Measurements from ENCODE around the gene ATAD1. TPM values are rescaled to one million over a fixed set of nuclear protein-coding genes. Genes with fewer than 3 reads are reported as not detected.
"Not testable (repeated sequence)": the region's sequence is repeated elsewhere in the genome, so short reads cannot be mapped to it uniquely, and the experiment has no call there.

ATAD1 gene
- polyA plus RNA-seq, 1 donor = 35.9 TPM

DNA sequence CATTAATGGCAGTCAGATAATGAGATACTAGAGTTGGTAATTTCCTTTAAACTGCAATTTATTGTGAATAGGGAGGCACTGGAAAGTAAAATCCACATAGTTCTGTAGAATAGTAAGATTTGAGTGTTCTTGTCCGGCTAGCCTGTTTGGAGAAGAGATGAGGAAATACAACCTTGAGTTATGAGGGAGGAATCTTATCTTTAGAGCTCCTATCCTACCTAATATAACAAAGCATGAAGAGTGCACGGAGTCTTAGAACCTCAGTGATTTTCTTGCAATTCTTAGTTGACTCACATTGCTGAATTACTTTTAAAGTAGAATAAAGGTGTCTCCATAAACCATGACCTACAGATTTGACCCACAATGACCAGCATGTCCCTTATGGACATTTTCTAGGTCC lies 73.4 kb downstream of the ATAD1 start:
- Histone ChIP-seq H3K27ac (ENCODE audit: low read length) (no peak overlapping the region), H3K36me3 (ENCODE audit: control insufficient read depth, insufficient read depth, low read length) (peaks cover 16% of the 10 kb centered on the region), H3K4me3 (ENCODE audit: low read length) (no peak overlapping the region), H3K9me3 (ENCODE audit: control insufficient read depth, low read depth, low read length) (no peaks in the 10 kb centered on the region), H3K4me1 (ENCODE audit: control insufficient read depth, insufficient read depth, low read length) (peaks cover 3% of the 10 kb centered on the region), H3K27me3 (ENCODE audit: control insufficient read depth, insufficient read depth, low read length) (no peaks in the 10 kb centered on the region)
- WGBS (ENCODE audit: insufficient coverage, low lambda C conversion rate) = no CpG with 5 or more reads among the region's 2 CpGs
- DNase-seq = no peak

DNA sequence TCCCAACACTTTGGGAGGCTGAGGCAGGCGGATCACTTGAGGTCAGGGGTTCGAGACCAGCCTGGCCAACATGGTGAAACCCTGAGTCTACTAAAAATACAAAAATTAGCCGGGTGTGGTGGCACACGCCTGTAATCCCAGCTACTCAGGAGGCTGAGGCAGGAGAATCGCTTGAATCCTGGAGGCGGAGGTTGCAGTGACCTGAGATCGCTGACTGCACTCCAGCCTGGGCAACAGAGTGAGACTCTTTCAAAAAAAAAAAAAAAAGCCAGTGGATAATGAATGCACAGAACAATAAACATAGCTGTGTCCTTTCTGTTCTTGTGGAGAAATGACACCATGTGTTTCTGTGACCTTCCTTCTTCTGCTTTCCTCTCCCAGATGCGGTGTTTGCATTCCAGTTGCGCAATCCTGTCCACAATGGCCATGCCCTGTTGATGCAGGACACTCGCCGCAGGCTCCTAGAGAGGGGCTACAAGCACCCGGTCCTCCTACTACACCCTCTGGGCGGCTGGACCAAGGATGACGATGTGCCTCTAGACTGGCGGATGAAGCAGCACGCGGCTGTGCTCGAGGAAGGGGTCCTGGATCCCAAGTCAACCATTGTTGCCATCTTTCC lies 74.9 kb downstream of the ATAD1 start:
- H3K27me3 ChIP-seq (ENCODE audit: control insufficient read depth, insufficient read depth, low read length); H3K4me1 ChIP-seq (ENCODE audit: control insufficient read depth, insufficient read depth, low read length); H3K9me3 ChIP-seq (ENCODE audit: control insufficient read depth, low read depth, low read length); DNase-seq; H3K27ac ChIP-seq (ENCODE audit: low read length); H3K4me3 ChIP-seq (ENCODE audit: low read length): not testable (repeated sequence)
- H3K36me3 ChIP-seq (ENCODE audit: control insufficient read depth, insufficient read depth, low read length) = peaks cover 16% of the 10 kb centered on the region
- WGBS (ENCODE audit: insufficient coverage, low lambda C conversion rate) = no CpG with 5 or more reads among the region's 18 CpGs

DNA sequence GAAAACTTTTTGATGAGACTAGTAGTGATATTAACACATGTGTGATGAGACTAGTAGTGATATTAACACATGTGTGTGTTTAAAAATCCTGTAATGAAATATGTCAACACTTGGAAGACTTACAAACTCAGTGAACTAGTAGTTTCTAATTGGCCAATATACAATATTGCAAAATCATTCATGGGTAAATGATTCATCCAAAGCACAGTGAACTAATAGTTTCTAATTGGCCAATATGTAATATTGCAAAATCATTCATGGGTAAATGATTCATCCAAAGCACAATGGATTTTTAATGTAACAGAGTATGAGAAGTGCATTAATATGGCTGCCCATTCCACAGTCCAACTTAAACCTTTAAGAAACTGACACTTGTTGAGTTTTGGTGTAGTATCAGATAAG lies 77.8 kb downstream of the ATAD1 start:
- H3K4me1 ChIP-seq (ENCODE audit: control insufficient read depth, insufficient read depth, low read length) = no peaks in the 10 kb centered on the region
- H3K4me3 ChIP-seq (ENCODE audit: low read length) = no peak overlapping the region
- no peaks in the 10 kb centered on the region for H3K9me3 ChIP-seq (ENCODE audit: control insufficient read depth, low read depth, low read length)
- peak overlapping the region; percentile 15 for H3K27ac ChIP-seq (ENCODE audit: low read length)
- peak; percentile 24 to 56 for DNase-seq
- H3K27me3 ChIP-seq (ENCODE audit: control insufficient read depth, insufficient read depth, low read length) = no peaks in the 10 kb centered on the region
- peaks cover 14% of the 10 kb centered on the region for H3K36me3 ChIP-seq (ENCODE audit: control insufficient read depth, insufficient read depth, low read length)

DNA sequence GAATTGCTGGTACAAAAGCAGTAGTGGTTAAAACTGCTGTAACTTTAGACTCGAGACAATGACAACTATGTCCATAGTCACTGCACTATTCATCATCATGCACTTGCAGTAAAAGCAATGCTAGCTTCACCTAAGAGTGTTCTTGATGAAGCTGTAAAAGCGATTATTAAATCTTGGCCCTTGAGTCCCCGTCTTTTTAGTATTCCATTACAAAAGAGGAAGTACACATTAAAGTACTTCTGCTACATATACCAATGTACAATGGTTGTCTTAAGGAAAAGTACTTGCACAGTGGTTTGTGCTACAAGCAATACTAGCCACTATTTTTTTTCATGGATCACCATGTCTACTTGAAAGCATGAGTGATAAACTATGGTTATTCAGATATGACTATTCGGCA lies 78.3 kb downstream of the ATAD1 start:
- peaks cover 10% of the 10 kb centered on the region for H3K36me3 ChIP-seq (ENCODE audit: control insufficient read depth, insufficient read depth, low read length)
- peak overlapping the region; percentile 15 for H3K27ac ChIP-seq (ENCODE audit: low read length)
- no peak for DNase-seq
- no peaks in the 10 kb centered on the region for H3K27me3 ChIP-seq (ENCODE audit: control insufficient read depth, insufficient read depth, low read length)
- H3K4me1 ChIP-seq (ENCODE audit: control insufficient read depth, insufficient read depth, low read length) = no peaks in the 10 kb centered on the region
- 100% methylated on average over 1 of the region's 4 CpGs for WGBS (ENCODE audit: insufficient coverage, low lambda C conversion rate)
- no peak overlapping the region for H3K4me3 ChIP-seq (ENCODE audit: low read length)
- no peaks in the 10 kb centered on the region for H3K9me3 ChIP-seq (ENCODE audit: control insufficient read depth, low read depth, low read length)

DNA sequence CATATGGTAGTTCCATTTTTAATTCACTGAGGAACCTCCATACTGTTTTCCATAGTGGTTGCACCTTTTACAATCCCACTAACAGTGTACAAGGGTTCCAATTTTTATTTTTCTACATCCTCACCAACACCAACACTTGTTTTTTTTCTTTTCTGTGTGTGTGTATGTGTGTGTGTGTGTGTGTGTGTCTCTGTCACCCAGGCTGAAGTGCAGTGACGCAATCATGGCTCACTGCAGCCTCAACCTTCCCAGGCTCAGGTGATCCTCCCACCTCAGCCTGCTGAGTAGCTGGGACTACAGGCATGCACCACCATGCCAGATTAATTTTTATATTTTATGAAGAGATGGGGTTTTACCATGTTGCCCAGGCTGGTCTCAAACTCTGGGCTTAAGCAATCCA lies 79.8 kb downstream of the ATAD1 start:
- WGBS (ENCODE audit: insufficient coverage, low lambda C conversion rate) = no CpG with 5 or more reads among the region's 1 CpG

DNA sequence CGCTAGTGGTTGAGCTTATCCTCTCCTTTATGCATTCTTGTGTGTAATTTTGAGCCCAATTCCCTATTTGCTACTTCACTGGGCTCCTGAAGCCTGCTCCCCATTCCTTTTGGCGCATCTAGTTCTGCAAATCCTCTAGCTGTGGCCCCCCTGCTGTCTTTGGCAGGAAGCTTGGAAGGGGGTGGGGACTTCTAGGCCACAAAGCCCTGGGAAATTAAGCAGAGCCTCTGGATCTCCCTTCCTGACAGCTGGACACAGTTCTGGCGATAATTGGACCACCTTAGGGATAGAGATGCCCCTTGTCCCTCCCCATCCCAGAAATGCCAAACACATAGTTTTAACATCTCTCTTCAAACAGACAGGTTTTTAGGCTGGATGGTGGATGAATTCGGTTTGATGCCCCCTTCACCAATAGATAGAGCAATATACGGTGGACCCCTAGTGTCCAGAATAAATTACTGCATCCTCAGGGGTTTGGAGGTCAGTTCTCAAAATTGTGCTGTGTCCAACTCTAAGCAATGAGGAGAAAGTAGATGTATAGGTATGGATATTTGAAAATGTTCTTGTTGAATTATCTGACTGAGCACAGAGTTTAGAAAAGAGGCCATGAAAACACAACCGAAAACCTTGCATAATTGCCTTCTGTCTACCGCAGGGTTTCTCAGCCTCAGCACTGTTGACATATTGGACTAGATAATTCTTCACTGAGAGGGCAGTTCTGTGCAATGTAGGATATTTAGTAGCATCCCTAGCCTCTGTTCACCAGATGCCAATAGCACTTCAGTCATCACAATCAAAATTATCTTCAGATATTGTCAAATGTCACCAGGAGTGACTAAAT lies 82.8 kb downstream of the ATAD1 start:
- Histone ChIP-seq H3K27ac (ENCODE audit: low read length) (no peak overlapping the region), H3K4me3 (ENCODE audit: low read length) (no peak overlapping the region), H3K9me3 (ENCODE audit: control insufficient read depth, low read depth, low read length) (no peaks in the 10 kb centered on the region), H3K4me1 (ENCODE audit: control insufficient read depth, insufficient read depth, low read length) (no peaks in the 10 kb centered on the region), H3K36me3 (ENCODE audit: control insufficient read depth, insufficient read depth, low read length) (peaks cover 3% of the 10 kb centered on the region), H3K27me3 (ENCODE audit: control insufficient read depth, insufficient read depth, low read length) (no peaks in the 10 kb centered on the region)
- DNase-seq = peak in 1 of 2 donors; percentile 39
- 60% methylated on average over 2 of the region's 7 CpGs for WGBS (ENCODE audit: insufficient coverage, low lambda C conversion rate)

More for the DNA sequence above, 79.8 kb downstream of the ATAD1 start:
- not testable (repeated sequence) for H3K9me3 ChIP-seq (ENCODE audit: control insufficient read depth, low read depth, low read length); H3K4me3 ChIP-seq (ENCODE audit: low read length); H3K4me1 ChIP-seq (ENCODE audit: control insufficient read depth, insufficient read depth, low read length); H3K27me3 ChIP-seq (ENCODE audit: control insufficient read depth, insufficient read depth, low read length); H3K36me3 ChIP-seq (ENCODE audit: control insufficient read depth, insufficient read depth, low read length); H3K27ac ChIP-seq (ENCODE audit: low read length)
- DNase-seq = peak in 1 of 2 donors; percentile 31

DNA sequence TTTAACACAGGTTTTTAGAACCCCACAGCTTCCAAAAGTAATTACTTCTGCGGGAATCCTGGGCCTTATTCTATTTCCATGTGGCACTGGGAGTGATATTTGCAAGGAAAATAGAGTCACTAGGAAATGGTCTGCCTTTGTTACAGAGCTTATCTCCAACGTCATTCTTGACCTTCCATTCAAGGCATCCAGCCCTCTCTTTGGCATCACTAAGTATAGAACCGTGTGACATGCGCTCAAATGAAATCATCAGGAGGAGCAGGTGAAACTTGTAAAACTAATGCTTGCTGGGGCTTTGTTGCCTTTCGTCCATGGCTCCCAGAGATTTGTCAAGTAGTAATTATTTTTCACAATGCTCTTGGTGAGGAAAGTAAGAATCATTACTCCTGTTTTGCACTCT lies 84.9 kb downstream of the ATAD1 start:
- no peaks in the 10 kb centered on the region for H3K27me3 ChIP-seq (ENCODE audit: control insufficient read depth, insufficient read depth, low read length)
- peaks cover 3% of the 10 kb centered on the region for H3K36me3 ChIP-seq (ENCODE audit: control insufficient read depth, insufficient read depth, low read length)
- WGBS (ENCODE audit: insufficient coverage, low lambda C conversion rate) = no CpG with 5 or more reads among the region's 5 CpGs
- no peak for DNase-seq
- no peaks in the 10 kb centered on the region for H3K9me3 ChIP-seq (ENCODE audit: control insufficient read depth, low read depth, low read length)
- no peak overlapping the region for H3K4me3 ChIP-seq (ENCODE audit: low read length)
- H3K4me1 ChIP-seq (ENCODE audit: control insufficient read depth, insufficient read depth, low read length) = no peaks in the 10 kb centered on the region
- no peak overlapping the region for H3K27ac ChIP-seq (ENCODE audit: low read length)

DNA sequence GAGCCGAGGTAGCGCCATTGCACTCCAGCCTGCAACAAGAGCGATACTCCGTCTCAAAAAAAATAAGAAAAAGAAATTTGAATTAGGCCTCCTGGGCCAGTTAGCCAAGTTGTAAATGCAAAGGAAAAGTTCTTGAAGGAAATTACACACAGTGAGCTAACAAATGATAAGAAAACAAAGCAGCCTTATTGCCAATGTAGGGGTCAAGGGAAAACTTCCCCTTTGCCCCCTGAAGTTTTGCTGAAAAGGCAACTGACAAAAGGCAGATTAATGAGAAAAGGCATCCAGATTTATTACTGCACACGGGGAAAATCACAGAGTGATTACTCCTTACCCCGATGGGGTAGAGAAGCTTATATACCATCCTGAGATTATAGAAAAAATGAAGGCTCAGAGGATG lies 88.1 kb downstream of the ATAD1 start:
- Histone ChIP-seq H3K27me3 (ENCODE audit: control insufficient read depth, insufficient read depth, low read length) (no peaks in the 10 kb centered on the region), H3K9me3 (ENCODE audit: control insufficient read depth, low read depth, low read length) (no peaks in the 10 kb centered on the region), H3K27ac (ENCODE audit: low read length) (no peak overlapping the region), H3K36me3 (ENCODE audit: control insufficient read depth, insufficient read depth, low read length) (peaks cover 9% of the 10 kb centered on the region), H3K4me3 (ENCODE audit: low read length) (no peak overlapping the region), H3K4me1 (ENCODE audit: control insufficient read depth, insufficient read depth, low read length) (no peaks in the 10 kb centered on the region)
- DNase-seq = peak in 1 of 2 donors; percentile 18
- WGBS (ENCODE audit: insufficient coverage, low lambda C conversion rate) = 20% methylated on average over 1 of the region's 6 CpGs

DNA sequence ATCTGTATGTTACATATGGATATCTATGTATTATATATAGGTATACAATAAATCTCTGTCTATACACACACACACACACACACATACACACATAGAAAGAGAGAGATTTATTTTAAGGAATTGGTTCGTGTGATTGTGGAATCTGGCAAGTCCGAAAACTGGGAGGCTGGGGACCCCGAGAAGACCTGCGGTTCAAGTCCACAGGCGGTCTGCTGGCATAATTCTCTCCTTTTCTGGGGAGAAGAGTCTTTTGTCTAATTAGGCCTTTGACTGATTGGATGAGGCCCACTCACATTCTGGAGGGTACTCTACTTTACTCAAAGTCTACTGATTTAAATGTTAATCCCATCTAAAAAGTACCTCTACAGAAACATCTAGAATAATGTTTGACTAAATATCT lies 93.2 kb downstream of the ATAD1 start:
- DNase-seq = no peak
- no peak overlapping the region for H3K27ac ChIP-seq (ENCODE audit: low read length)
- no peaks in the 10 kb centered on the region for H3K9me3 ChIP-seq (ENCODE audit: control insufficient read depth, low read depth, low read length)
- H3K4me3 ChIP-seq (ENCODE audit: low read length) = no peak overlapping the region
- WGBS (ENCODE audit: insufficient coverage, low lambda C conversion rate) = no CpG with 5 or more reads among the region's 5 CpGs
- H3K4me1 ChIP-seq (ENCODE audit: control insufficient read depth, insufficient read depth, low read length) = peaks cover 4% of the 10 kb centered on the region
- no peaks in the 10 kb centered on the region for H3K27me3 ChIP-seq (ENCODE audit: control insufficient read depth, insufficient read depth, low read length)
- H3K36me3 ChIP-seq (ENCODE audit: control insufficient read depth, insufficient read depth, low read length) = peaks cover 9% of the 10 kb centered on the region

DNA sequence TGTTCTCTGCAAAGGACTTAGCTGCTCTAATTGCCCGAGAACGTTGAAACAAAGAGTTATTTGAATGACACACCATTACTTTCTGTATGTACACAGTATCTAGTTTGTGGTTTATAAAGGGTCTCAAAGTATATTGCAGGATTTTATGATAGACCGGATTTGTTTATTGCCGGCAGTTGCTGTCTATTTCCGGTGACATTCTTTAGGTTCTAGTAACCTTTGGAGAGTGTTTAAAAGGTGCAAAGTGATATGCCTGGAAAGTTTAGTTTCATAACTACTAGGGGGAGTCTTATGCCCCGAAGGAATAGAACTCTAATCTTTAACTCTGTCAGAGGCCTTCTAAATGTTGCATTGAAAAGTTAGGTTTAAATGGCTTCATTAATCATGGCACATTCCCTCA lies 94.5 kb downstream of the ATAD1 start:
- DNase-seq = peak; percentile 16 to 62
- Histone ChIP-seq H3K27ac (ENCODE audit: low read length) (peak overlapping the region; percentile 42), H3K27me3 (ENCODE audit: control insufficient read depth, insufficient read depth, low read length) (no peaks in the 10 kb centered on the region), H3K4me1 (ENCODE audit: control insufficient read depth, insufficient read depth, low read length) (peaks cover 4% of the 10 kb centered on the region), H3K4me3 (ENCODE audit: low read length) (no peak overlapping the region), H3K9me3 (ENCODE audit: control insufficient read depth, low read depth, low read length) (no peaks in the 10 kb centered on the region), H3K36me3 (ENCODE audit: control insufficient read depth, insufficient read depth, low read length) (peaks cover 19% of the 10 kb centered on the region)
- WGBS (ENCODE audit: insufficient coverage, low lambda C conversion rate) = no CpG with 5 or more reads among the region's 6 CpGs

DNA sequence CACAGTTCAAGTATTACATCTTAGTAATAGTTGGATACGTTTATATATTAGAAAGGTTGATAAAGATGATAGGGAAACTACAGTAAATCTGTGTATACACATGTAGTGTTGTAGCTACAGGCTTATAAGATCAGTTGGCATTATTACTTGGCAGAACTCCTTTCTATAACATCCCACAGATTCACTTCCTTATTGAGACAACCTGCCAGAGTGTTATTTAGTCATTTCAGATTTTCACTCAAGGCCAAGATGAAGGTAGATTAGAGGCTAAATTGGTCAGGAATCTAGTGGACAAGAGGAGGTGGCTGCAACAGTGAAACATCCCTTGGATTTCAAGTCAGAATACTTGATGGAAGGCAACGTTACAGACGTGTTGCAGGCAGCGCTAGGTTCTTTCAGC lies 95.3 kb downstream of the ATAD1 start:
- peak in 1 of 2 donors; percentile 18 for DNase-seq
- peaks cover 4% of the 10 kb centered on the region for H3K4me1 ChIP-seq (ENCODE audit: control insufficient read depth, insufficient read depth, low read length)
- no peak overlapping the region for H3K4me3 ChIP-seq (ENCODE audit: low read length)
- H3K9me3 ChIP-seq (ENCODE audit: control insufficient read depth, low read depth, low read length) = no peaks in the 10 kb centered on the region
- H3K36me3 ChIP-seq (ENCODE audit: control insufficient read depth, insufficient read depth, low read length) = peaks cover 19% of the 10 kb centered on the region
- no peak overlapping the region for H3K27ac ChIP-seq (ENCODE audit: low read length)
- 80% methylated on average over 1 of the region's 4 CpGs for WGBS (ENCODE audit: insufficient coverage, low lambda C conversion rate)
- no peaks in the 10 kb centered on the region for H3K27me3 ChIP-seq (ENCODE audit: control insufficient read depth, insufficient read depth, low read length)

All from large intestine (tissue), 3 donors.